Measurements from ENCODE around the gene GEMIN4.

DNA sequence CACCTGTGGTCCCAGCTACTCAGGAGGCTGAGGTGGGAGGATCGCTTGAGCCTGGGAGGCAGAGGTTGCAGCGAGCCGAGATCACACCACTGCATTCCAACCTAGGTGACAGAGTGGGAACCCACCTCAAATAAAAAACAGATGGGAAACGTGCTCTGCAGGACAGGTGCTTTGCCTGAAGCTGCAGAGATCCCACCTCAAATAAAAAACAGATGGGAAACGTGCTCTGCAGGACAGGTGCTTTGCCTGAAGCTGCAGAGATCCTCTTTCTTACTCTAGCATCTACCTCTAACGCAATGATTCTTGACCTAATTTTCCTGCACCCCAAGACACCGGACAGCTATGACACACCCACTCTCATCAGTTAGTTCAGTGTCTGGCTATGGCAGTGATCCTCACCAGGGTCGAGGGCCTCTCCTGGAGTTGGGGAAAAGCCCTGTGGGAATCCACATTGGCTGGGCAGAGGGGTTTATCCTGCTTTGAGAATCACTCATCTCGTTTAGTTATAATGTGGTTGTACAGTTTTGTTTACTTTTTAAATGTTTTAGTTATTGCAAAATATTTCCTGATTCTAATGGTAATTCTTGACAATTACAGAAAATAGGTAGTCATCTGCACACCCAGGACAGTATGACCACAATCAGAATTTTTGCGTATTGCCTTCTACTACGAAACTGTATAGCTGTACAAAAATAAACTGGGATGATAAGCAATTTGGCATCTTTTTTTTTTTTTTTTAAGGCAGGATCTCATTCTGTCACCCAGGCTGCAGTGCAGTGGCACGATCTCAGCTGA lies 48.8 kb downstream of the GEMIN4 start:
- TF ChIP-seq, protein P1, sequence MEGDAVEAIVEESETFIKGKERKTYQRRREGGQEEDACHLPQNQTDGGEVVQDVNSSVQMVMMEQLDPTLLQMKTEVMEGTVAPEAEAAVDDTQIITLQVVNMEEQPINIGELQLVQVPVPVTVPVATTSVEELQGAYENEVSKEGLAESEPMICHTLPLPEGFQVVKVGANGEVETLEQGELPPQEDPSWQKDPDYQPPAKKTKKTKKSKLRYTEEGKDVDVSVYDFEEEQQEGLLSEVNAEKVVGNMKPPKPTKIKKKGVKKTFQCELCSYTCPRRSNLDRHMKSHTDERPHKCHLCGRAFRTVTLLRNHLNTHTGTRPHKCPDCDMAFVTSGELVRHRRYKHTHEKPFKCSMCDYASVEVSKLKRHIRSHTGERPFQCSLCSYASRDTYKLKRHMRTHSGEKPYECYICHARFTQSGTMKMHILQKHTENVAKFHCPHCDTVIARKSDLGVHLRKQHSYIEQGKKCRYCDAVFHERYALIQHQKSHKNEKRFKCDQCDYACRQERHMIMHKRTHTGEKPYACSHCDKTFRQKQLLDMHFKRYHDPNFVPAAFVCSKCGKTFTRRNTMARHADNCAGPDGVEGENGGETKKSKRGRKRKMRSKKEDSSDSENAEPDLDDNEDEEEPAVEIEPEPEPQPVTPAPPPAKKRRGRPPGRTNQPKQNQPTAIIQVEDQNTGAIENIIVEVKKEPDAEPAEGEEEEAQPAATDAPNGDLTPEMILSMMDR (conservative IDR thresholded peaks at IDR 0.05; ENCODE audit: low read length), result no peak
- TF ChIP-seq EZH2phosphoT487 (IDR thresholded peaks at IDR 0.05; ENCODE audit: borderline replicate concordance, low read depth, low read length), result no peak
